ENCODE measurements around the gene ABCA2. TPM values are rescaled to one million over a fixed set of nuclear protein-coding genes. Genes with fewer than 3 reads are reported as not detected.
"Not testable (repeated sequence)": the region's sequence is repeated elsewhere in the genome, so short reads cannot be mapped to it uniquely, and the experiment has no call there.

The ABCA2 gene
- total RNA-seq, 2 donors from 2014 or later = 17.8 to 21.9 TPM

- DNase-seq (ENCODE audit: low spot score in 2 of 2) (no peak), ATAC-seq (no peak)
- Mint-ChIP-seq H3K27ac (no peak overlapping the region), H3K9me3 (no peaks in the 10 kb centered on the region), H3K36me3 (no peaks in the 10 kb centered on the region)
Observed at GRCh38 chr9:137039611-137040366, 11.8 kb upstream of the ABCA2 start.

GRCh38 chr9:137038916-137039315, 10.9 kb upstream of the ABCA2 start:
- Mint-ChIP-seq H3K9me3 (no peaks in the 10 kb centered on the region), H3K36me3 (no peaks in the 10 kb centered on the region), H3K27ac (no peak overlapping the region)
- no peak for ATAC-seq
- DNase-seq (ENCODE audit: low spot score in 2 of 2) = no peak

DNA sequence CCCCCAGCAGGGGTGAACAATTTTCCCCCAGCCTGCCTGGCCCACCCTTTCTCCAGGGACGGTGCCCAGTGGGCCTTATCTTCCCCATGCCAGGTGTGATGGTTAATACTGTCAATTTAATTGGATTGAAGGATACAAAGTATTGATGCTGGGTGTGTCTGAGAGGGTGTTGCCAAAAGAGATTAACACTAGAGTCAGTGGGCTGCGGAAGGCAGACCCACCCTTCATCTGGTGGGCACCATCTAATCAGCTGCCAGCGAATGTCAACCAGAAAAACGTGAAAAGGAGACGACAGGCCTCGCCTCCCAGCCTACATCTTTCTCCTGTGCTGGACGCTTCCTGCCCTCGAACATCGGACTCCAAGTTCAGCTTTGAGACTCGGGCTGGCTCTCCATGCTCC, 9.4 kb upstream of the ABCA2 start:
- ATAC-seq = no peak
- no peak overlapping the region for H3K27ac Mint-ChIP-seq
- H3K9me3 Mint-ChIP-seq = no peaks in the 10 kb centered on the region
- no peak for DNase-seq (ENCODE audit: low spot score in 2 of 2)
- no peaks in the 10 kb centered on the region for H3K36me3 Mint-ChIP-seq

DNA sequence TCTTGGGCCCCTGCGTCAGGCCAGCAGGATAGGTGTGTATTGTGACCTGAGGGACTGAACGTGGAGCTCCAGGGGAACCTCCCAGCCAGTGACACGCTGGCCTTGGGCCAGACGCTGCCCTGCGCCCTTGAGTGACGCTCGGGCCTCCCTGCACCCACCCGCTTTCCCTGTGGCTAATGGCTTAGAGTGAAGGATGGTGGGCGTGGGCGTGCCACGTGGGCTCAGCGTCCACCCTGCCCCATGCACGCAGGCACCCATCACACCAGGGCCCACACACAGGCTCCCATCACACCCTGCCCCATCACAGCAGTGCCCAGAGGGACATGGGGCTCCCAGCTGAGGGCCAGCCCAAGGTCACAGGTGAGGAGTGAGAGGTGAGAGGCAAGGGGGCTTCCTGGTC, 9.0 kb upstream of the ABCA2 start:
- ATAC-seq (no peak), DNase-seq (ENCODE audit: low spot score in 2 of 2) (no peak)
- Mint-ChIP-seq H3K27ac (no peak overlapping the region), H3K36me3 (no peaks in the 10 kb centered on the region), H3K9me3 (no peaks in the 10 kb centered on the region)

DNA sequence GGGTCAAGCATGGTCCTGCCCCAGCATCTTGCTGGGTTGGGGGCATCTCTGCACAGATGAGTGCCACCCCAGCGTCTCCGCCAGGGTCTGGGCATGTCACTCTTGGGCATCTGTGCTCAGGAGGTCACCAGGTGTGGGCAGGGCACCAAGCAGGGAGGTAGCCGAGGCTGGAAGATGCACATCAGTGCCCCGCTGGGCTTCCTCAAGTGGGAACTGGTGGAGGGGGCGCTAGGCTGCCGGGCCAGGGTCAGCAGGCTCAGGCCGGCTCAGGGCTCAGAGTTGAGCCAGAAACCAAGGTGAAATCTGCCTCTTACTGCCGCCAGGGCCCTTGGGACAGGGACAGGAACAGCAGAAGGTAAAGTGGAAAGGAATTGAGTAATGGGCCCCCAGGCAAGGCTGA, 7.9 kb upstream of the ABCA2 start:
- ATAC-seq (no peak), DNase-seq (ENCODE audit: low spot score in 2 of 2) (no peak)
- Mint-ChIP-seq H3K36me3 (no peaks in the 10 kb centered on the region), H3K9me3 (no peaks in the 10 kb centered on the region), H3K27ac (peak overlapping the region in 1 of 2 donors; percentile 60)

GRCh38 chr9:137035507-137035834, 7.4 kb upstream of the ABCA2 start:
- DNase-seq (ENCODE audit: low spot score in 2 of 2) = no peak
- H3K27ac Mint-ChIP-seq = peak overlapping the region in 1 of 2 donors; percentile 60
- H3K36me3 Mint-ChIP-seq = no peaks in the 10 kb centered on the region
- ATAC-seq = peak in 1 of 2 donors; percentile 8
- H3K9me3 Mint-ChIP-seq = no peaks in the 10 kb centered on the region

GRCh38 chr9:137034709-137035506, 6.9 kb upstream of the ABCA2 start:
- Mint-ChIP-seq H3K36me3 (no peaks in the 10 kb centered on the region), H3K27ac (peak overlapping the region; percentile 22 to 60)
- ATAC-seq = peak; percentile 84 to 88

DNA sequence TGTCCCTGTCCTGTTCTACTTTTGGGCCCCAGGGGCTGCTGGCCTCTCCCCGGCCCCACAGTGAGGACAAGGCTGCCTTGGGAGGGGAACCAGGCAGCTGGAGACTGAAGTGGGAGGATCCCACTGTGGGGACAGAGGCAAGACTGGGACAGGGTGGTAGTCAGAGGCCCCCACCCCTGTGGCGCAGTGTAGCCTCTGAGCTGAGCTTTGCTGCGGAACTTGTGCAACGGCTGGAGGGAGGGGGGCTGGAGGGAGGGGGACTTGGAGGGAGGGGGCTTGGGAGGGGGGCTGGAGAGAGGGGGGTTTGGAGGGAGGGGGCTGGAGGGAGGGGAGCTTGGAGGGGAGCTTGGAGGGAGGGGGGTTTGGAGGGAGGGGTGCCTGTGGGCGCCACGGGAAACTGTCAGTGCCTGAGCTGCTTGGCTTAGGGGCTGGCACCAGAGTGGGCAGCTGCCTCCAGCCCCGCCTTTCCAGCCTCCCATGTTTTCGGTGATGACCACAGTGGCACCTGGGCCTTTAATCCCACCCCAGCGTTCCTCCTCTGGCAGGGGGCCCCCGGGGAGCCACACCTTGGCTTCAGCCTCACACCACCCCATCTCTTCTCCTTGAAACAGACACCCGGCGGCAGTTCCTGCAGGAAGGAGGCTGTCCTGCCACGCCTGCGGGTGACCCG, 6.1 kb upstream of the ABCA2 start:
- no peaks in the 10 kb centered on the region for H3K36me3 Mint-ChIP-seq
- no peak for ATAC-seq
- H3K27ac Mint-ChIP-seq = peak overlapping the region; percentile 22 to 60
- no peak for DNase-seq (ENCODE audit: low spot score in 2 of 2)
- no peaks in the 10 kb centered on the region for H3K9me3 Mint-ChIP-seq

More at GRCh38 chr9:137034709-137035506, 6.9 kb upstream of the ABCA2 start:
- DNase-seq (ENCODE audit: low spot score in 2 of 2) = peak; percentile 87
- no peaks in the 10 kb centered on the region for H3K9me3 Mint-ChIP-seq

DNA sequence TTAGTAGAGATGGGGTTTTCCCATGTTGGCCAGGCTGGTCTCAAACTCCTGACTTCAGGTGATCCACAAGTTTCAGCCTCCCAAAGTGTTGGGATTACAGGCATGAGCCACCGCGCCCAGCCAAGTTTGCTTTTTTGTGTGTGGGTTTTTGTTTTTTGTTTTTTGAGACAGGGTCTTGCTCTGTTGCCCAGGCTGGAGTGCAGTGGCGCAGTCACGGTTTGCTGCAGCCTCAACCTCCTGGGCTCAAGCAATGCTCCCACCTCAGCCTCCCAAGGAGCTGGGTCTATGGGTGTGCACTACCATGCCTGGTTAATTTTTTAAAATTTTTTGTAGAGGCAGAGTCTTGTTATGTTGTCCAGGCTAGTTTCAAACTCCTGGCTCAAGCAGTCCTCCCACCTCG, 5.4 kb upstream of the ABCA2 start:
- not testable (repeated sequence) for H3K36me3 Mint-ChIP-seq; H3K9me3 Mint-ChIP-seq; DNase-seq (ENCODE audit: low spot score in 2 of 2); ATAC-seq; H3K27ac Mint-ChIP-seq

- ATAC-seq (no peak), DNase-seq (ENCODE audit: low spot score in 2 of 2) (no peak)
- Mint-ChIP-seq H3K9me3 (no peaks in the 10 kb centered on the region), H3K36me3 (no peaks in the 10 kb centered on the region), H3K27ac (no peak overlapping the region)
Observed at GRCh38 chr9:137032858-137033257, 4.8 kb upstream of the ABCA2 start.

GRCh38 chr9:137031904-137032640, 4.0 kb upstream of the ABCA2 start, which contains the start of gene FUT7:
Gene FUT7, minus strand, starts transcription at chr9:137032088. Its CDS starts 97 bp downstream, at chr9:137031991.
- no peak for DNase-seq (ENCODE audit: low spot score in 2 of 2)
- H3K27ac Mint-ChIP-seq = peak within 1 kb of the TSS in 1 of 2 donors; percentile 68
- ATAC-seq = peak in 1 of 2 donors; percentile 6
- no peaks in the 10 kb centered on the region for H3K9me3 Mint-ChIP-seq
- H3K36me3 Mint-ChIP-seq = no peaks in the 10 kb centered on the region

DNA sequence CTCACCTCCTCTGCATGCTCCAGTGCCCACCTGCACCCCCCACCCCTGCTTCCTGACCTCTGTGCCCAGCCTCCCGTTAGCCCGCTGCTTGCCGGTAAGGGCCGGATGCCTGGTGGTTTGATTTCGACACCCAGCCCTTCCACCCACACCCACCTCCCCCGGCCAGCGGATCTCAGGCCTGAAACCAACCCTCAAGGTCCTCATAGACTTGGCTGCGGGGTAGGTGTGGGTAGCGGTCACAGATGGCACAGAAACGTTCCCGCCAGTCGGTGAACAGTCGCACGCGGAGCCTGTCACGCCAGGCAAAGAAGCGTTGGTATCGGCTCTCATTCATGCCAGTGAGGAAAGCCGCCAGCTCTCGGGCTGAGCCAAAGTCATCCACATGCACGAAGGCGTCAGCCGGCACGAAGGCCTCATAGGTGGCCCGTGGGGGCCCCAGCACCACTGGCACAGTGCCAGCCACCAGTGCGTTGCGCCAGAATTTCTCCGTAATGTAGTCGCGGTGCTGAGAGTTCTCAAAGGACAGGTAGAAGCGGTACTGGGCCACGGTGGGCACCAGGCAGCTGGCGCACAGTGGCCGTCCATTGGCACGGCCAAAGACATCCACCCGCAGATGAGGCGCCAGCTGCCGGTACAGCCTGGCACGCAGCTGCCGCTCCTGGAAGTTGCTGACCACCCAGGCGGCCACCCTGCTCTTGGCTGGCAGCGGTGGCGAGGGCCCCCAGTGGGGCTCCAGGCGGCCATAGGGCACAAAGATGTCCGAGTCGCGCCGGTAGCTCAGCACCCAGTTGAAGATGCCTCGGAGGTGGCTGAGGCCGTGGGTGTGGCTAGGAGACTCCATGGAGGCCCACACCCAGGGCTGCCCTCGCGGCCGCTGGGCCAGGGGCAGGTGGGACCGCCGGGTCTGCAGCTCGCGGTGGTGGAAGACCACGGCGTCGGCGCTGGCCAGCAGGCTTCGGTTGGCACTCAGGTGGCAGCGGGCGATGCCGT, 2.8 kb upstream of the ABCA2 start:
- Mint-ChIP-seq H3K9me3 (no peaks in the 10 kb centered on the region), H3K36me3 (no peaks in the 10 kb centered on the region), H3K27ac (peak overlapping the region; percentile 22 to 68)
- ATAC-seq (peak in 1 of 2 donors; percentile 21), DNase-seq (ENCODE audit: low spot score in 2 of 2) (peak in 1 of 2 donors; percentile 83)

- no peak for DNase-seq (ENCODE audit: low spot score in 2 of 2)
- peak overlapping the region; percentile 22 to 68 for H3K27ac Mint-ChIP-seq
- no peaks in the 10 kb centered on the region for H3K9me3 Mint-ChIP-seq
- H3K36me3 Mint-ChIP-seq = no peaks in the 10 kb centered on the region
- ATAC-seq = no peak
Observed at GRCh38 chr9:137030006-137030405, 2.0 kb upstream of the ABCA2 start.

DNA sequence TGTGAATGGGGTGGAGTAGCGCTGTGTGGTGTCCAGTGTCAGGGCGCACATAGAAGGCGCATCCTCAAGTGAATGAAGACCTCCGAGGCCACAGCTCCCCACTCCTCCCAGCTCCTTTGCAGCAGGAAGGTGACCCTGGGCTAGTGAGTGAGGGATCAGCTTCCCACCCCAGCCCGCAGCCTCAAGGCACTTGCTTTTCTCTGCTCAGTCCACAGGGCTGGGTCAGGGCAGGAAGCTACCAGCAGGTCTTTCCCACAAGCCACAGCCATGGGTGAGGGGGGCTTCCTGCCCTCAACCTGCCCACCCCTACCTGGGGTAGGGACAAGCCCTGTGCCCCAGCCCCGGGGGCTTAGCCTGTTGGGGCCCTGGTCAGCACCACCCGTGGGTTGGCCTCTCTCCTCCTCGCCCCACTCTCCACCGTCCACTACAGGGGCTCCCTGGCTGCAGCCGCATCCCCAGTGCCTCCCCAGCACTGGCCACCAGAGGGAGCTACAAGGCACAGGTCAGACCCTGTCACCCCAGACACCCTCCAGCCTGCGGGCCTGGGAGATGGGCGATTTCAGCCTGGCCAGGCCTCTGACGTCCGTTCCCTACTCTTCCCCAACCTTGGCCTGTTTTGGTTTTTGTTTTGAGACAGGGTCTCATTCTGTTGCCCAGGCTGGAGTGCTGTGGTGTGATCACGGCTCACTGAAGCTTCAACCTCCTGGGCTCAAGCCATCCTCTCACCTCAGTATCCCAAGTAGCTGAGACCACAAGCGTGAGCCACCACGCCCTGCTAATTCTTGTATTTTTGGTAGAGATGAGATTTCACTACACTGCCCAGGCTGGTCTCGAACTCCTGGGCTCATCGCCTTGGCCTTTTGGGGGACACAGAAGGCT, 1.3 kb upstream of the ABCA2 start:
- H3K27ac Mint-ChIP-seq = peak overlapping the region in 1 of 2 donors; percentile 40
- no peaks in the 10 kb centered on the region for H3K9me3 Mint-ChIP-seq
- DNase-seq (ENCODE audit: low spot score in 2 of 2) (peak; percentile 81 to 91), ATAC-seq (peak; percentile 58 to 65)
- no peaks in the 10 kb centered on the region for H3K36me3 Mint-ChIP-seq
